ENCODE data around the gene ZNF837. TPM values are rescaled to one million over a fixed set of nuclear protein-coding genes. Genes with fewer than 3 reads are reported as not detected.
A peak's percentile ranks its signal among the peaks of the same experiment; 100 is the strongest.
"Not testable (repeated sequence)": the region's sequence is repeated elsewhere in the genome, so short reads cannot be mapped to it uniquely, and the experiment has no call there.

The ZNF837 gene
- polyA plus RNA-seq, 10 donors = 0.36 to 2.7 (median 1.3) TPM

DNA sequence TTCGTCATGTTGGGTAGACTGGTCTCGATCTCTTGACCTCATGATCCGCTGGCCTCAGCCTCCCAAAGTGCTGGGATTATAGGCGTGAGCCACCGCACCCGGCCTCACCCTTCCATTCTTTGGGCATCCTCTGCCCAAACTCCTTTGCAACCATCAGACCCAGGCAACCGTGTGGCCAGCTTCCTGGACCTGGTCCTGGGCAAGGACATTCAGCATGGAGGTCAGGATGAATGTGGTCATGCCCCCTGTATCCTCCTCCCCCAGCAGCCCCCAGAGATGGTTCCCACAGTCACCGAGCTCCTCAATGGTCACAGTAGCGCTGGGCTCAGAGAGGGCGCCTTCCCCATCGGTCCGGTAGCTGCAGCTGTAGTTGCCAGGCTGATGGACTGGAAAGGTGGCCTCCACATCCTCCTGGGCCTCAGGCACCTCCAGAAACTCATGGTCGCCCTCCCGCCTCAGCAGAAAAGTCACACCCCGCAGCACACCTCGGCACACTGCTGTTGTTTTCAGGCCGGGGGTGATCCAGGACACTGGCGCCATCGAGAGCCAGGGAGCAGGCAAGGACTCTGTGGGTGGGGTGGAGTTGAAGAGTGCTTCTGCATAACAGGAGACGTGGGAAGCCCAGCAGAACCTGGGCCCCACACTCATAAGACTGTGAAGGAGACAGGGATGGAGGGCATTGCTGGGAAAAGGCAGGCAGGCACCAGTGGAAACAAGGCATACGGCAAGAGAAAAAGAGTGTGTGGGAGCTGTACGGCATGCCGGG lies 28.7 kb downstream of the ZNF837 start:
- DNase-seq = no peak

- DNase-seq = no peak
Observed at GRCh38 chr19:58351558-58351878, 29.3 kb downstream of the ZNF837 start.

DNA sequence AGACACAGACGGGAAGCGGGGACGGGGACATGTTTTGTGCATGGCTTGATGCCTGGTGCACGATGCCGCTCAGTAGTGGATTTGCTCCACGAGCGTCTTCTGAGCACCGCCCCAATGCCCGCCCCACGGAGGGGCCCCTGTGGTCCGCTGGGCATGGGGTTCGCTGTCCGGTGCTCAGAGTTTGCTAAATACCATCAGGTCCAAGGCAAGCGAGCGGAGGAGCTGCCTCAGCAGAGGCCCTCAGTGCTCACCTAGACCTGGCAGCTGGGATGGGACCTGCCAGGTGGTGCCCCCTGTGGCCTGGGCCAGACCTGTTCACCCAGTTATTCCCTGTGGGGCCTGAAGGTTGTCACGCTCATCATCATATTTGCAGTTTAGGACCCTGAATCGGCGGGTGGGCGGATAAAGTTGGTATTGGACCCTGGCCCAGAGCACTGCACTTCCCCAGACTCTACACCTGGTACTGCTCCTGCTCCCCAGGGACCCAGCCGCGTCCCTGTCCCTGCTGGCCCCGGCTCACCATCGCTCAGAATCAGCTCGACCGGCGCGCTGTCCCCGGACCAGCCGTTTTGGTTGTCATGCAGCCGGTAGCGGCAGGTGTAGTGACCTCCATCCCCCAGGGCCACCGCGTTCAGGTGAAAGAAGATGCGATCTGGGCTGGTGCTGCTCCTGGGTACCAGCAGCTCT lies 29.8 kb downstream of the ZNF837 start:
- no peak for DNase-seq

DNA sequence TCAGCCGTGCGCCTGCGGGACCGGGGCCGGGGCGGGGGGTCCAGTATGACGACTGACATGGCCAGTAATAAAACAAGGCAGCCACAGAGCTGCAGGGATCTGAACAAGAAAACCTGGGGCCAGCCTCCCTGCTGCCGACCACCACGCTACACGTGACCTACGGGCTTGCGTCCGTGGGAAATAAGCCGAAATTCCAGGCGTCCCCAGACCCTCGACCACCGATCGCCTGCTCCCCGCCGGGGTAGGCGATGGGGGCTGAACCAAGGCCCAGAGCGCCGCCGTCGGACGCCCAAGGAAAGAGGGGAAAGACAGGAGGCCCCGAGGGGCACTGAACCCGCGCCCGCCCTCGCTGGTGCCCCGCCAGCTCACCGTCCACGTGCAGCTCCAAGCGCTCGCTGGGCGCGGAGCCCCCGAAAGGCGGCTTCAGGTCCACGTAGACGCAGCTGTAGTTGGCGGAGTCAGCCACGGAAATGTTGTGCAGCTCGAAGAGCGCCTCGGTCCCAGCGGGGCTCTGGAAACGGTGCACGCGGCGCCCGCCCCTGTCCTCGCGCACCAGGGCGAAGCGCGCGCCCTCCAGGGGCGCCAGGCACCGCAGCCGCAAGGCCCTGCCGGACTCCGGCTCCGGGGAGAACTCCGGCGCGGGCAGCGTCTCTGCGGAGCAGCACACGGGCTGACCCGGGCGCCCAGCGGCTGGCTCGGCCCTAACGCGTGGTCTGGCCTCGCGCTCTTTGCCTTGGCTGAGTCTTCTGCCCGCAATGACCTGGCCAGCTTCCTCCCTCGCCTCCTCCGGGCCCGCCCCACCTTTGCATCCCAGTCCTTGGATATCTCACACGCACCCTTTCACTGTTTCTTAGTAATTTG lies 30.6 kb downstream of the ZNF837 start:
- DNase-seq = peak in 1 of 3 donors; percentile 62

DNA sequence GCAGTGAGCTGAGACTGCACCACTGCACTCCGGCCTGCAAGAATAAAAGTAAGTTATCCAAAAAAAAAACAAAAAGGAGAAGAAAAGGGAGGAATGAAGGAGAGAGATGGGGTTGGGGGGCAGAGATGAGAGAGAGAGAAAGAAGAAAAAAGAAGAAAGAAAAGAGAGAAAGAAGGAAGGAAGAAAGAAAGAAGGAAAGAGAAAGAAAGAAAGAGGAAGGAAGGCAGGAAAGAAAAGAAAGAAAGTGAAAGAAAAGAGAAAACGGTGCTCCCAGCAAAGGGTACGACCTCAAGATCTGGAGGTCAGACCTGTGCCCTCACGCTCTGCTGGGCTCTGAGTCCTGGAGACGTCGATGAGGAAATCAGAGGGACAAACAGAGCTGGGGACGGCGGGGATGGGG lies 31.2 kb downstream of the ZNF837 start:
- no peak for DNase-seq

DNA sequence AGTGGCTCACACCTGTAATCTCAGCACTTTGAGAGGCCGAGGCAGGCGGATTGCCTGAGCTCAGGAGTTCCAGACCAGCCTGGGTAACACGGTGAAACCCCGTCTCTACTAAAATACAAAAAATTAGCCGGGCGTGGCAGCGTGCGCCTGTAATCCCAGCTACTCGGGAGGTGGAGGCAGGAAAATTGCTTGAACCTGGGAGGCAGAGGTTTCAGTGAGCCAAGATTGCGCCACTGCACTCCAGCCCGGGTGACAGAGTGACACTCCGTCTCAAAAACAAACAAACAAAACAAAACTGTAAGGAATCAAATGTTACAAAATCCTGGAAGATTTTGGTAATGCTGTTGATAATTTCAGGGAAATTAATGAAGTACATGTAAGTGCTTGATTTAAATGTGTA lies 32.8 kb downstream of the ZNF837 start:
- not testable (repeated sequence) for DNase-seq

DNA sequence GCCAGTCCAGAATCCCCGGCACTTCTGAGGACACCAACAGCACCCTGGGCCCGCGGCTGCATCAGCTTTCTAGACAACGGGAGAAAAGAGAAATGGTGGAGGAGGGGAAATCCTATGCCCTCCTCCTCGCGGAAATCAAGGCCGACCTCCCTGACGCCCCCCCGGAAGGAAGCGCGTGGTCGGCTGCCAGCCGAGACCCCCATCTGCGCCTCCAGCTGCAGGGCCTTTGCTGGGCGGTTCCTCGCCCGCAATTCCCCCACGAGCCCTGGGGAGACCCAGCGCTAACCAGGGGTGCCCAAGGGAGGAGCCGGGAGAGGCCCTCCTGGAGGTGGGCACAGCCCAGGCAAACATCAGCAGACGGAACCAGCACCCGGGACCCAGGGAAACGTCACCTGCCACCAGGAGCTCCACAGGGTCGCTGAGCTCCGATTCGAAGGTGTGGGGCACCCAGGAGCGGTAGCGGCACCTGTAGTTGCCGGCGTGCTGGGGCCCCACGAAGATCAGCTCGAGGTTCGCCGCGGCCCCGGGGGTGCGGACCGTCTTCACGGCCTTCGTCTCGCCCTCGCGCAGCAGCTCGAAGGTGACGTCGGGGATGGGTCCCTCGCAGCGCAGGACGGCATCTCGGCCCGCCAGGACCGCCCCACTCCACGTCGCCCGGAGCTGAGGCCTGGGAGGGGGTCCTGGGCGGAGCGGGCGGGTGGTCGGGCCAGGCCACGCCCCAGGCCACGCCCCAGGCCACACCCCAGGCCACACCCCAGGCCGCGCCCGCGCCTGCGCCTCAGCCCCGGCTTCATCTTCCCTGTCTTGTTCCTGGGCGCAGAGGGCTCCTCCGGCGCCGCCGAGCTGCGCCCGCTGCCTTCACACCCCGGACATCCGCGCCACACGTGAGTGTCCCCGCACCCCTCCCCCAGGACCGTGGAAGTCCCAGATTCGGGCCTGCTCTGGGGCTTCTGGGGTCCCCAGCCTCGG lies 33.6 kb downstream of the ZNF837 start:
- DNase-seq = peak; percentile 37 to 66 (median 47)

- no peak for DNase-seq
Observed at GRCh38 chr19:58345558-58345957, 35.3 kb downstream of the ZNF837 start.

GRCh38 chr19:58338825-58339558 lies 41.8 kb downstream of the ZNF837 start:
- DNase-seq = no peak

GRCh38 chr19:58338336-58338735 lies 42.5 kb downstream of the ZNF837 start:
- DNase-seq = no peak

DNA sequence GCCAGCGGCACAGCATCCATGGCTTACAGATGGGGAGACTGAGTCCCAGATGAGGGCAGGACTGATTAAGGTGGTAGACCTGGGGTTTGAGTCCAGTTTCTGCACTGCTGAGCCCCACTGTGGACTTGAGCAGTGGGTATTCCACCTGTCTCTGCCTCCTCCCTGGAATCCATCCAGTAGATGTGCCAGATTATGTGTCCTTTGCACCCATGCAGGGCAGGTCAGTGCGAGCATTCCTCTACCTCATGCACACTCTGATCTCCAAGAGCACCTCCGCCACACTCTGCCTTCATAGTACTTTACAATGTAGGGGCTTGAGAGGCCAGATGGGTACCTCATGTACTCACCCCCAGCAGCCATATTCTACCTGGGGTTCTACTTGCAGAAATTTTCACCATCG lies 44.0 kb downstream of the ZNF837 start:
- DNase-seq = no peak

- DNase-seq = no peak
Observed at GRCh38 chr19:58336216-58336615, 44.6 kb downstream of the ZNF837 start.

GRCh38 chr19:58335630-58336029 lies 45.2 kb downstream of the ZNF837 start:
- no peak for DNase-seq

DNA sequence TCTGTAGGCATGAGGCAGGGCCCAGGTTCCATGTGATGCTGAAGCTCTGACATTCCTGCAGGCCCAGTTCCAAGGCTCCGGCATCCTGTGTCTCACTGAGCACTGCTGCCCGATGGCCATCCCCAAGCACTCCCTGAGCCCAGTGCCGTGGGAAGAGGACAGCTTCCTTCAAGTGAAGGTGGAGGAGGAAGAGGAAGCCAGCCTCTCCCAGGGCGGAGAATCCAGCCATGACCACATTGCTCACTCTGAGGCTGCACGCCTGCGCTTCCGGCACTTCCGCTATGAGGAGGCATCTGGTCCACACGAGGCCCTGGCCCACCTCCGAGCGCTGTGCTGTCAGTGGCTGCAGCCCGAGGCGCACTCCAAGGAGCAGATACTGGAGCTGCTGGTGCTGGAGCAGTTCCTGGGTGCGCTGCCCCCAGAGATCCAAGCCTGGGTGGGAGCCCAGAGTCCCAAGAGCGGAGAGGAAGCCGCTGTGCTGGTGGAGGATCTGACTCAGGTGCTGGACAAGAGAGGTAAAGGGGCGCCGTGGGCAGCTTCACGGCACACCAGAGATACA lies 46.1 kb downstream of the ZNF837 start:
- no peak for DNase-seq

DNA sequence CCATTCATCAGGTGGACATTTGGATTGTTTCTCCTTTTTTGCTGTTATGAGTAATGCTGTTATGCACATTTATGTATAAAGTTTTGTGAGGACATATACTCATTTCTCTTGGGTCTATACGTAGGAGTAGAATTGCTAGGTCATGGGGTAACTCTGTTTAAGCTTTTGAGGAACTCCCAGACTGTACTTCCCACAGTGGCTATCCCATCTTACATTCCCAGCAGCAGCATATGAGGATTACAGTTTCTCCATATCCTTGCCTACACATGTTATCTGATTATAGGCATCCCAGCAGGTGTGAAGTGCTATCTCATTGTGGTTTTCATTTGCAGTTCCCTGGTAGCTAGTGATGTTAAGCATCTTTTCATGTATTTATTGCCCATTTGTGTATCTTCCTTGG lies 48.1 kb downstream of the ZNF837 start:
- no peak for DNase-seq

GRCh38 chr19:58330458-58330857 lies 50.4 kb downstream of the ZNF837 start:
- DNase-seq = peak in 1 of 3 donors; percentile 14

DNA sequence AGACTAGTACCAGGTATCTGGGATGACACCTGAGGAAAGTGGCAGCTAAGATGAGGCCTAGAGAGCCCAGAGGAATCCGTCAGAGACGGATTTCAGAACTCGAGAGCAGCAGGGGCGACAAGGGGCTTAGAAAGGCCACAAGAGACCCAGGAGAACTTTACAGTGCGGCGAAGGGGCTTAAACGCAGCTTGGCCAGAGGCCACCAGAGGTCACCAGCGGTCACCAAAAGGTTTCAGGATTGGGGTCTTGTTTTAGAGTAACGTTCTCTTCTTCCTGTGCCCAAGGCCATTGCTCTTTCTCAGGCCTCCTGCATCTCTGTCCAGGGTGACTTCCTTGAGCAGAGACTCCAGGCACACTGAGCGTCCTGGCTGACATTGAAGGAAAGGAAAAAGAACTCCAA lies 51.8 kb downstream of the ZNF837 start:
- peak in 1 of 3 donors; percentile 11 for DNase-seq

GRCh38 chr19:58326914-58327726 lies 53.7 kb downstream of the ZNF837 start, which contains the start of gene ZSCAN22:
Gene ZSCAN22 (plus strand): TSS chr19:58326994. CDS start chr19:58334803, 7,809 bp downstream.
- peak; percentile 97 to 99 (median 98) for DNase-seq

- no peak for DNase-seq
Observed at GRCh38 chr19:58326501-58326913, 54.3 kb downstream of the ZNF837 start.

All from muscle of back (tissue), 11 donors.